C4-2B (cell line): ENCODE measurements around the gene ZNF22.

Source experiments
- ZFX ChIP-seq: fragments of 450-650 bp; IDR thresholded peaks from 2 replicates; pipeline ENCODE4 v1.6.1; 2017
- TF ChIP-seq, protein P1 (sequence below): fragments of 450-650 bp; conservative IDR thresholded peaks from 2 replicates; pipeline ENCODE4 v1.5.1; 2017; ENCODE audit warnings: mild to moderate bottlenecking

GRCh38 chr10:44982114-44982460 is 18.6 kb upstream of the ZNF22 start:
- TF ChIP-seq, protein P1, sequence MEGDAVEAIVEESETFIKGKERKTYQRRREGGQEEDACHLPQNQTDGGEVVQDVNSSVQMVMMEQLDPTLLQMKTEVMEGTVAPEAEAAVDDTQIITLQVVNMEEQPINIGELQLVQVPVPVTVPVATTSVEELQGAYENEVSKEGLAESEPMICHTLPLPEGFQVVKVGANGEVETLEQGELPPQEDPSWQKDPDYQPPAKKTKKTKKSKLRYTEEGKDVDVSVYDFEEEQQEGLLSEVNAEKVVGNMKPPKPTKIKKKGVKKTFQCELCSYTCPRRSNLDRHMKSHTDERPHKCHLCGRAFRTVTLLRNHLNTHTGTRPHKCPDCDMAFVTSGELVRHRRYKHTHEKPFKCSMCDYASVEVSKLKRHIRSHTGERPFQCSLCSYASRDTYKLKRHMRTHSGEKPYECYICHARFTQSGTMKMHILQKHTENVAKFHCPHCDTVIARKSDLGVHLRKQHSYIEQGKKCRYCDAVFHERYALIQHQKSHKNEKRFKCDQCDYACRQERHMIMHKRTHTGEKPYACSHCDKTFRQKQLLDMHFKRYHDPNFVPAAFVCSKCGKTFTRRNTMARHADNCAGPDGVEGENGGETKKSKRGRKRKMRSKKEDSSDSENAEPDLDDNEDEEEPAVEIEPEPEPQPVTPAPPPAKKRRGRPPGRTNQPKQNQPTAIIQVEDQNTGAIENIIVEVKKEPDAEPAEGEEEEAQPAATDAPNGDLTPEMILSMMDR = no peak
- no peak for TF ChIP-seq ZFX
